ENCODE measurements around the gene TMEM134. TPM values are rescaled to one million over a fixed set of nuclear protein-coding genes. Genes with fewer than 3 reads are reported as not detected.

The TMEM134 gene
- polyA plus RNA-seq, 1 experiment, result 30.6 TPM

DNA sequence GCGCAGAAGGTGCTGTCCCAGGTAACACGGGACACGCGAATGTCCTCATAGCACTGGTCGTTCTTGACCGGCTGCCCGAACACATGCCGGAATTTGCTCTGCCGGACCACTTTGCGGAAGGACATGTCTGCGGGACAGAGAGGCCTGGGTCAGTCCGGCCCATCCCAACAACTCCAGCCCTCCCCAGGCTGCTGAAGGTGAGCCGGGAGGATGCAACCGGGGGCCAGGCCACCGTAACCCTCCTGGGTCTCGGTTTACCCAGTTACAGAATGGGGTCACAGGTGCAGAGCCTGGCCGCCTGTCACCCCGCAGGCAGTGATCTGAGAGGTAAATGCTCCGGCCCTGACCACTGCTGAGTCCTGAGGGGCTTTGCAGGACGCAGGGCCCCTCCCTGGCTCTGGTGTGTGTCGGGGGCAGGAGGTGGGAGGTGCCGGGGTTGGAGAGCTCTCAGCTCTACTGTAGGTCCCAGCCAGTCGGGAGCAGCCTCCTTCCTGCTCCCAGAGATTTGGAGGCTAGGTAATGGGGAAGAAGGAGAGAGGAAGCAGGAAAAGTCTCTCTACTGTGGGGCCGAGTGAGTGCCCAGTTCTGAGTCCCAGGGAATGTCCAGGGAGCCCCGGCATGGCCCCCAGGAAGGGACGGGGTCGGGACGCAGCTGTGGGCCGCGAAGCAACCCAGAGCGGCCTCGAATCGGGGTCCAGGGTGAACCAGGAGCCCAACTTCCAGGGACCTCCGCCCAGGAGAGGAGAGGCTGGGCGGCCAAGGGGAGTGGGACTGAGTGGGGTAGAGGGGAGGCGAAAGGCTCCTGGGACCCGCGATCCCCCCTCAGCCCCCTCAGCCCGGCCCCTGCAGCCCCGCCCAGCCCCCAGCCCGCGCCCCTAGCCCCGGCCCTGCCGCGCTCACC, 26.3 kb downstream of the TMEM134 start:
- POLR2A ChIA-PET, result no interaction called here

DNA sequence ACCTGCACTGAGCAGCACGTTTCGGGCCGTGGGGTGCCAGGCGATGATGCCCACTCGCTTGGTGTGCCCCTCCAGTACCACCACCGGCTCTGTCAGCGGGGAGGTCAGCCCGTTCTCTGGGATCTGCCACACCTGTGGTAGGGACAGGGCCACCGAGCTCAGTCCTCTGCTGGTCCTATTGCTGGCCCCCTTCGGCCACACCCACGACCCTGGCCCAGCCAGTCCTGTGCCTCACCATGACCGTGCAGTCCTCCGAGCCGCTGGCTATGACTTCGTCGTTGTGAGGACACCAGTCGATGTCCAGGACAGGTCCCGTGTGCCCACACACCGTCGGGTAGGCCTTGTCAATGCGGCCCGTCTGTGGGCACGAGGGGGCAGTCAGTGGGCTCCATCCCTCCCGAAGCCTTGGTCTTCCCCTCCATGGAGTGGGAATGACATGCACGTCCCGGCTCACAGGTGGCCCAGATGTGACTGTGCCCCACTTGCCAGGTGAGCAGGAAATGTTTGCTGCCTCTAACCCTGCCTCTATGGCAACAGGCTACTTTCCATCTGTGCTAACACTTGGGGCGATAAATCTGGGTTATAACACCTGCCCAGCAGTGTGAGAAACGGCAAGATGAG, 27.2 kb downstream of the TMEM134 start:
- DNase-seq (ENCODE audit: low read depth), result no peak
- ChIA-PET POLR2A (no interaction called here), CTCF (no interaction called here)
- no peaks in the 10 kb centered on the region for H3K27me3 ChIP-seq (ENCODE audit: control insufficient read depth, insufficient read depth, low read length)
- H3K36me3 ChIP-seq (ENCODE audit: control insufficient read depth, insufficient read depth, low read length), result peaks cover 18% of the 10 kb centered on the region
- H3K4me3 ChIP-seq (ENCODE audit: low read depth, low read length), result no peak overlapping the region
- TF ChIP-seq, protein P1, sequence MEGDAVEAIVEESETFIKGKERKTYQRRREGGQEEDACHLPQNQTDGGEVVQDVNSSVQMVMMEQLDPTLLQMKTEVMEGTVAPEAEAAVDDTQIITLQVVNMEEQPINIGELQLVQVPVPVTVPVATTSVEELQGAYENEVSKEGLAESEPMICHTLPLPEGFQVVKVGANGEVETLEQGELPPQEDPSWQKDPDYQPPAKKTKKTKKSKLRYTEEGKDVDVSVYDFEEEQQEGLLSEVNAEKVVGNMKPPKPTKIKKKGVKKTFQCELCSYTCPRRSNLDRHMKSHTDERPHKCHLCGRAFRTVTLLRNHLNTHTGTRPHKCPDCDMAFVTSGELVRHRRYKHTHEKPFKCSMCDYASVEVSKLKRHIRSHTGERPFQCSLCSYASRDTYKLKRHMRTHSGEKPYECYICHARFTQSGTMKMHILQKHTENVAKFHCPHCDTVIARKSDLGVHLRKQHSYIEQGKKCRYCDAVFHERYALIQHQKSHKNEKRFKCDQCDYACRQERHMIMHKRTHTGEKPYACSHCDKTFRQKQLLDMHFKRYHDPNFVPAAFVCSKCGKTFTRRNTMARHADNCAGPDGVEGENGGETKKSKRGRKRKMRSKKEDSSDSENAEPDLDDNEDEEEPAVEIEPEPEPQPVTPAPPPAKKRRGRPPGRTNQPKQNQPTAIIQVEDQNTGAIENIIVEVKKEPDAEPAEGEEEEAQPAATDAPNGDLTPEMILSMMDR (IDR thresholded peaks at IDR 0.05; ENCODE audit: insufficient read depth, low read depth, low read length), result no peak

More for the DNA sequence above, 26.3 kb downstream of the TMEM134 start:
- Histone ChIP-seq H3K27me3 (ENCODE audit: control insufficient read depth, insufficient read depth, low read length) (no peaks in the 10 kb centered on the region), H3K4me3 (ENCODE audit: low read depth, low read length) (peak overlapping the region; percentile 90), H3K36me3 (ENCODE audit: control insufficient read depth, insufficient read depth, low read length) (peaks cover 17% of the 10 kb centered on the region)
- no peak for DNase-seq (ENCODE audit: low read depth)
- TF ChIP-seq, protein P1 (IDR thresholded peaks at IDR 0.05; ENCODE audit: insufficient read depth, low read depth, low read length), result no peak
- CTCF ChIA-PET, result interaction anchor here (1.2 to 1.3 kb wide), 2 partner anchors 15 to 41 kb away, joined by 3 read pairs; partner anchors contain the start of gene PPP1CA

DNA sequence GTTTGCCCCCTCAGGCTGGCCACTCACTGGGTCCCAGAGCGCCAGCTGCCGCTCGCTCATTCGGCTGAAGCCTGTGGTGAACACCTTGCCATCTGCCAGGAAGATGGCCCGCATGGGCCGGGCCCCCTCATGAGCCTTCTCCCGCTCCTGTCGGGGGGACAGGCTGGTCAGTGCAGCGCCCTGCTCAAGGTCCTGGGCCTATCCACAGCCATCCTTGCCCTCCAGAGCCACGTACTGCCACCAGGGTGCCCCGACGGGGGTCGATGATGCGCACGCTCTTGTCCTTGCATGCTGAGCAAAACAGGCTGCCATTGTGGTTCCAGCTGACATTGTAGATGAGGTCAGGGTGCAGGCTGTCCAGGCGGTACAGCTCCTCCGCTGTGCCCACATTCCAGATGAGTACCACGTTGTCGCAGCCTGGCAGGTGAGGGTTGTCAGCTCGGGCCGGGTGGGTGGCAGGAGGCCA, 27.9 kb downstream of the TMEM134 start:
- no peak for DNase-seq (ENCODE audit: low read depth)
- CTCF ChIA-PET, result no interaction called here
- Histone ChIP-seq H3K4me3 (ENCODE audit: low read depth, low read length) (no peak overlapping the region), H3K36me3 (ENCODE audit: control insufficient read depth, insufficient read depth, low read length) (peaks cover 19% of the 10 kb centered on the region), H3K27me3 (ENCODE audit: control insufficient read depth, insufficient read depth, low read length) (no peaks in the 10 kb centered on the region)
- TF ChIP-seq, protein P1 (IDR thresholded peaks at IDR 0.05; ENCODE audit: insufficient read depth, low read depth, low read length), result no peak
- POLR2A ChIA-PET, result no interaction called here

DNA sequence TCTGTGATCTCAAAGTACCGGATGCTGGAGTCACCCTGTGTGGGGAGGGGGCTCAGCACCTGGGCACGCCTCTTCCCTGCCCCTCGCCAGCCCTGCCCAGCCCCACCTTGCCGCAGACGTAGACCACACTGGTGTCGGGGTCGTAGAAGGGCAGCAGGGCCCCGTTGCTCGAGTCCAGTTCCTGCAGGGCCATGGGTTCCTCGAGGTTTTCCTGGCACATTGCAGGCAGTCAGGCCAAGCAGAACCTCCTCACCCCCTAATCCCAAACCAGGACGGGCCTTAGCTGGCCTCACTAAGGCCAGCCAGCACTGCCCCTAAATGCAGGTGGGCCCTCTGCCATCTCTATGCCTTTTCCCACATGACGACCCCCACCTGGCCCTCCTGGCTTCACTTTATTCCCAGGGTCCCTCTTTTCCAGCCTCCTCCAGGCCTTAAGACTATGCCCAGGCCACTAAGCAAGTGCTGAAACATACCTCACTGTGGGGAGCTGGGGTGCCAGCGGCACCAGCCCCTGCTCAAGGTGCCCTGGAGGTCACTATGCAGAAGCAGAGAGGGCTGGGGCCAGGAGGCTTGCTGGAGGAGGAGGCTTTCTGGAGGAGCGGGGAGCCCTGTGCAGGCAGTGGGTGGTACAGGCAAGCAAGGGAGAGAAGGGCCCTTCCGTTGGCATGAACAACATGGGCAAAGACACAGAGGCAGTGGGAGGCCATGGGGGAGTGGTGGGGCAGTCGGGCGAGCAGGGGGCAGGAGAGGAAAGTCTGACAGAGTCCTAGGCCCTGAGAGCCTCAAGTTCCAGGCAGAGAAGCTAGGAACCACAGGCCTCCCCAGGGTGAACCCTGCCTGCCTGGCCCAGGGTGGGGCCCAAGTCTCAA, 28.6 kb downstream of the TMEM134 start:
- no peaks in the 10 kb centered on the region for H3K27me3 ChIP-seq (ENCODE audit: control insufficient read depth, insufficient read depth, low read length)
- TF ChIP-seq, protein P1 (IDR thresholded peaks at IDR 0.05; ENCODE audit: insufficient read depth, low read depth, low read length), result no peak
- CTCF ChIA-PET, result interaction anchor here (0.7 kb wide), 1 partner anchor 83 kb away, joined by 3 read pairs; no protein-coding TSS in a partner anchor
- no peak for DNase-seq (ENCODE audit: low read depth)
- peaks cover 22% of the 10 kb centered on the region for H3K36me3 ChIP-seq (ENCODE audit: control insufficient read depth, insufficient read depth, low read length)
- H3K4me3 ChIP-seq (ENCODE audit: low read depth, low read length), result no peak overlapping the region
- POLR2A ChIA-PET, result no interaction called here
